ENCODE data around the gene GYG2. TPM values are rescaled to one million over a fixed set of nuclear protein-coding genes. Genes with fewer than 3 reads are reported as not detected.

The GYG2 gene
- total RNA-seq, 1 experiment from 2014 or later, result 39.8 TPM

DNA sequence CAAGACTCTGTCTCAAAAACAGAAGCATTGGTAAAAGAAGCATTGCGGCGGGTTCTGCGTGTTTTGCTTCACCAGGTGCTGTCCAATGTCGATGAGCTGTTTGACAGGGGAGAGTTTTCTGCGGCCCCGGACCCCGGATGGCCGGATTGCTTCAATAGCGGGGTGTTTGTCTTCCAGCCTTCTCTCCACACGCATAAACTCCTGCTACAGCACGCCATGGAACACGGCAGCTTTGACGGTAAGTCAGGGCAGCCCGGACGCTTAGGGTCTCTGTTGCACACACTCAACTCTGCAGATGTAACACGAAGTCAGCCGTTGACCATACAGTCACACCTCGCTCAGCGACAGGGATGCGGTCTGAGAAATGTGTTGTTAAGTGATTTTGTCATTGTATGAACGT, 26.2 kb downstream of the GYG2 start:
- DNase-seq (ENCODE audit: low spot score), result no peak
- Histone ChIP-seq H3K27ac (ENCODE audit: low read depth, low read length, poor library complexity, severe bottlenecking) (no peak overlapping the region), H3K9me3 (ENCODE audit: low read depth, low read length, poor library complexity, severe bottlenecking) (no peaks in the 10 kb centered on the region), H3K27me3 (replicated peaks; ENCODE audit: insufficient read depth, low read depth, low read length, poor library complexity) (no peaks in the 10 kb centered on the region), H3K4me3 (ENCODE audit: low read depth, low read length, poor library complexity, severe bottlenecking) (no peak overlapping the region), H3K36me3 (ENCODE audit: insufficient read depth, low read length, poor library complexity, severe bottlenecking) (peaks cover 12% of the 10 kb centered on the region), H3K4me1 (ENCODE audit: insufficient read depth, low read length, poor library complexity, severe bottlenecking) (no peaks in the 10 kb centered on the region)
- intact Hi-C loops (cut with micrococcal nuclease; ENCODE audit: unreplicated experiment), result no loop called here
- CTCF ChIA-PET, result no interaction called here
- TF ChIP-seq, protein P1, sequence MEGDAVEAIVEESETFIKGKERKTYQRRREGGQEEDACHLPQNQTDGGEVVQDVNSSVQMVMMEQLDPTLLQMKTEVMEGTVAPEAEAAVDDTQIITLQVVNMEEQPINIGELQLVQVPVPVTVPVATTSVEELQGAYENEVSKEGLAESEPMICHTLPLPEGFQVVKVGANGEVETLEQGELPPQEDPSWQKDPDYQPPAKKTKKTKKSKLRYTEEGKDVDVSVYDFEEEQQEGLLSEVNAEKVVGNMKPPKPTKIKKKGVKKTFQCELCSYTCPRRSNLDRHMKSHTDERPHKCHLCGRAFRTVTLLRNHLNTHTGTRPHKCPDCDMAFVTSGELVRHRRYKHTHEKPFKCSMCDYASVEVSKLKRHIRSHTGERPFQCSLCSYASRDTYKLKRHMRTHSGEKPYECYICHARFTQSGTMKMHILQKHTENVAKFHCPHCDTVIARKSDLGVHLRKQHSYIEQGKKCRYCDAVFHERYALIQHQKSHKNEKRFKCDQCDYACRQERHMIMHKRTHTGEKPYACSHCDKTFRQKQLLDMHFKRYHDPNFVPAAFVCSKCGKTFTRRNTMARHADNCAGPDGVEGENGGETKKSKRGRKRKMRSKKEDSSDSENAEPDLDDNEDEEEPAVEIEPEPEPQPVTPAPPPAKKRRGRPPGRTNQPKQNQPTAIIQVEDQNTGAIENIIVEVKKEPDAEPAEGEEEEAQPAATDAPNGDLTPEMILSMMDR (conservative IDR thresholded peaks at IDR 0.05; ENCODE audit: low read depth, low read length), result no peak
- no peak for TF ChIP-seq EZH2 (IDR thresholded peaks at IDR 0.05; ENCODE audit: borderline replicate concordance, low read depth, low read length, poor library complexity, severe bottlenecking)
- no TSS peak for BruUV-seq (replicated peaks)
- POLR2A ChIA-PET (ENCODE audit: low non-redundant PET), result no interaction called here

GRCh38 chrX:2855761-2856160, 27.0 kb downstream of the GYG2 start:
- Histone ChIP-seq H3K27me3 (replicated peaks; ENCODE audit: insufficient read depth, low read depth, low read length, poor library complexity) (no peaks in the 10 kb centered on the region), H3K27ac (ENCODE audit: low read depth, low read length, poor library complexity, severe bottlenecking) (no peak overlapping the region), H3K4me3 (ENCODE audit: low read depth, low read length, poor library complexity, severe bottlenecking) (no peak overlapping the region), H3K9me3 (ENCODE audit: low read depth, low read length, poor library complexity, severe bottlenecking) (no peaks in the 10 kb centered on the region), H3K36me3 (ENCODE audit: insufficient read depth, low read length, poor library complexity, severe bottlenecking) (peaks cover 17% of the 10 kb centered on the region), H3K4me1 (ENCODE audit: insufficient read depth, low read length, poor library complexity, severe bottlenecking) (no peaks in the 10 kb centered on the region)
- no peak for TF ChIP-seq EZH2 (IDR thresholded peaks at IDR 0.05; ENCODE audit: borderline replicate concordance, low read depth, low read length, poor library complexity, severe bottlenecking)
- TF ChIP-seq, protein P1 (conservative IDR thresholded peaks at IDR 0.05; ENCODE audit: low read depth, low read length), result no peak
- intact Hi-C loops (cut with micrococcal nuclease; ENCODE audit: unreplicated experiment), result no loop called here
- no TSS peak for BruUV-seq (replicated peaks)
- CTCF ChIA-PET, result no interaction called here
- POLR2A ChIA-PET (ENCODE audit: low non-redundant PET), result no interaction called here
- DNase-seq (ENCODE audit: low spot score), result no peak

DNA sequence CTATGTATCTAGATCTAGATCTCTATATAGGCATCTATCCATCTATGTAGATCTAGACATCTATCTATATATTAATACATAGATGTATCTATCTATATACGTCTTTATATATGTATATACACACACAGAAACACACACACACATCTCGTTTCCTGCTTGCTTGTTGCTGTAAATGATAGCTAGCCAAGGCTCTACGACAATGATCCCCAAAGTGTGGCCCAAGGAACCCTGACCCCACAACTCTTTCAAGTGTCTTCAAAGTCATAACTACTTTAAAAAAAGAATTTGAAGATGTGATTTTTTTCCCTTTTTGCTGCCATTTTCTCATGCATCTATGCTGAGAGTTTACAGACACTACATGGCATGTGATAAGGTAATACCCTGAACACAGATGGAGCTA, 28.8 kb downstream of the GYG2 start:
- no TSS peak for BruUV-seq (replicated peaks)
- CTCF ChIA-PET, result no interaction called here
- Histone ChIP-seq H3K9me3 (ENCODE audit: low read depth, low read length, poor library complexity, severe bottlenecking) (no peaks in the 10 kb centered on the region), H3K36me3 (ENCODE audit: insufficient read depth, low read length, poor library complexity, severe bottlenecking) (peaks cover 15% of the 10 kb centered on the region), H3K27me3 (replicated peaks; ENCODE audit: insufficient read depth, low read depth, low read length, poor library complexity) (no peaks in the 10 kb centered on the region), H3K4me1 (ENCODE audit: insufficient read depth, low read length, poor library complexity, severe bottlenecking) (no peaks in the 10 kb centered on the region), H3K4me3 (ENCODE audit: low read depth, low read length, poor library complexity, severe bottlenecking) (no peak overlapping the region), H3K27ac (ENCODE audit: low read depth, low read length, poor library complexity, severe bottlenecking) (no peak overlapping the region)
- TF ChIP-seq, protein P1 (conservative IDR thresholded peaks at IDR 0.05; ENCODE audit: low read depth, low read length), result no peak
- no peak for TF ChIP-seq EZH2 (IDR thresholded peaks at IDR 0.05; ENCODE audit: borderline replicate concordance, low read depth, low read length, poor library complexity, severe bottlenecking)
- intact Hi-C loops (cut with micrococcal nuclease; ENCODE audit: unreplicated experiment), result no loop called here
- no peak for DNase-seq (ENCODE audit: low spot score)
- POLR2A ChIA-PET (ENCODE audit: low non-redundant PET), result no interaction called here

All from A673 (cell line).